WTC11 (cell line): ENCODE results near the gene CD34. TPM values are rescaled to one million over a fixed set of nuclear protein-coding genes. Genes with fewer than 3 reads are reported as not detected.

ENCODE experiments used
- ATAC-seq: fragments of 200-7000 bp; cut with Tn5 transposase; 2 replicates; pipeline ENCODE4 v1.10.0; 2021; ENCODE audit warnings: mild to moderate bottlenecking, moderate library complexity
- CTCF ChIA-PET: fragments of 300-600 bp; sonication (Branson Sonifier 250); formaldehyde crosslinking; loops from one replicate; lab custom pipeline; 2021; ENCODE audit warnings: antibody characterized with exemption; lab: Charles Lee
- POLR2A ChIA-PET: fragments of 350-600 bp; sonication (Branson Sonifier 250); formaldehyde crosslinking; loops from one replicate; lab custom pipeline; 2021; ENCODE audit warnings: antibody characterized with exemption; lab: Charles Lee
- DNase-seq: peaks from one replicate; pipeline ENCODE4 v3.0.0; 2021; ENCODE audit warnings: low spot score
- H3K27ac Mint-ChIP-seq: 2 replicates; pipeline ENCODE4 v1.8.0; 2021; ENCODE audit warnings: mixed read lengths
- H3K27me3 Mint-ChIP-seq: 2 replicates; pipeline ENCODE4 v1.8.0; 2021; ENCODE audit warnings: low read depth, mild to moderate bottlenecking, moderate library complexity, mixed read lengths
- H3K36me3 Mint-ChIP-seq: 2 replicates; pipeline ENCODE4 v1.8.0; 2021; ENCODE audit warnings: mixed read lengths
- H3K4me1 Mint-ChIP-seq: 2 replicates; pipeline ENCODE4 v1.8.0; 2022; ENCODE audit warnings: mixed read lengths
- H3K4me3 Mint-ChIP-seq: 2 replicates; pipeline ENCODE4 v1.8.0; 2021; ENCODE audit warnings: mild to moderate bottlenecking, moderate library complexity, mixed read lengths
- H3K9me3 Mint-ChIP-seq: 2 replicates; pipeline ENCODE4 v1.8.0; 2021; ENCODE audit warnings: mixed read lengths
- AFF4 ChIP-seq: sonication (generic); formaldehyde crosslinking; IDR thresholded peaks from 2 replicates; pipeline ENCODE4 v1.8.1; 2023; ENCODE audit warnings: mild to moderate bottlenecking, missing genetic modification reagents, borderline replicate concordance
- AR ChIP-seq: fragments of 250-450 bp; sonication (Bioruptor Pico); IDR thresholded peaks from 2 replicates; pipeline ENCODE4 v1.9.0; 2021; ENCODE audit warnings: mild to moderate bottlenecking
- CTCF ChIP-seq: fragments of 200-600 bp; IDR thresholded peaks from 2 replicates; pipeline ENCODE4 v1.8.0; 2022; ENCODE audit warnings: antibody characterized with exemption
- FOXP1 ChIP-seq: sonication (generic); formaldehyde crosslinking; IDR thresholded peaks from 2 replicates; pipeline ENCODE4 v1.8.0; 2022; ENCODE audit warnings: missing genetic modification reagents, mild to moderate bottlenecking, moderate library complexity, borderline replicate concordance
- GRHL2 ChIP-seq: fragments of 250-450 bp; sonication (Bioruptor Pico); IDR thresholded peaks from 2 replicates; pipeline ENCODE4 v1.8.0; 2022; ENCODE audit warnings: mild to moderate bottlenecking, moderate library complexity; ENCODE audit not compliant: insufficient replicate concordance, severe bottlenecking
- GTF2I ChIP-seq: fragments of 250-450 bp; sonication (Bioruptor Pico); conservative IDR thresholded peaks from 2 replicates; pipeline ENCODE4 v1.4.0; 2021; ENCODE audit warnings: mild to moderate bottlenecking
- NFYB ChIP-seq: sonication (generic); formaldehyde crosslinking; conservative IDR thresholded peaks from 2 replicates; pipeline ENCODE4 v1.8.0; 2022; ENCODE audit warnings: low read depth, missing genetic modification reagents
- NR3C1 ChIP-seq: sonication (generic); formaldehyde crosslinking; conservative IDR thresholded peaks from 2 replicates; pipeline ENCODE4 v1.8.1; 2023; ENCODE audit warnings: low read depth, mild to moderate bottlenecking, missing genetic modification reagents
- OVOL2 ChIP-seq: fragments of 250-450 bp; sonication (Bioruptor Pico); IDR thresholded peaks from 2 replicates; pipeline ENCODE4 v1.9.0; 2021; ENCODE audit warnings: mild to moderate bottlenecking, borderline replicate concordance
- PREB ChIP-seq: sonication (generic); formaldehyde crosslinking; IDR thresholded peaks from 2 replicates; pipeline ENCODE4 v1.8.1; 2022; ENCODE audit warnings: mild to moderate bottlenecking, missing genetic modification reagents, moderate library complexity, borderline replicate concordance
- RORB ChIP-seq: fragments of 250-450 bp; sonication (Bioruptor Pico); IDR thresholded peaks from 2 replicates; pipeline ENCODE4 v1.9.0; 2021; ENCODE audit warnings: mild to moderate bottlenecking
- TEAD4 ChIP-seq: sonication (generic); formaldehyde crosslinking; IDR thresholded peaks from 2 replicates; pipeline ENCODE4 v1.8.0; 2022; ENCODE audit warnings: mild to moderate bottlenecking, missing genetic modification reagents
- USF2 ChIP-seq: sonication (generic); formaldehyde crosslinking; IDR thresholded peaks from 2 replicates; pipeline ENCODE4 v1.8.1; 2023; ENCODE audit warnings: mild to moderate bottlenecking, missing genetic modification reagents, moderate library complexity
- ZMAT4 ChIP-seq: fragments of 250-450 bp; sonication (Bioruptor Pico); IDR thresholded peaks from 2 replicates; pipeline ENCODE4 v1.9.0; 2021; ENCODE audit warnings: mild to moderate bottlenecking
- ZNF232 ChIP-seq: sonication (generic); formaldehyde crosslinking; IDR thresholded peaks from 2 replicates; pipeline ENCODE4 v1.8.0; 2022; ENCODE audit warnings: mild to moderate bottlenecking, missing genetic modification reagents
- ZNF671 ChIP-seq: fragments of 250-450 bp; sonication (Bioruptor Pico); IDR thresholded peaks from 2 replicates; pipeline ENCODE4 v1.8.0; 2021; ENCODE audit warnings: mild to moderate bottlenecking
- ZSCAN18 ChIP-seq: fragments of 250-450 bp; sonication (Bioruptor Pico); IDR thresholded peaks from 2 replicates; pipeline ENCODE4 v2.1.2; 2022; ENCODE audit warnings: mild to moderate bottlenecking, moderate library complexity
- total RNA-seq: library from RNA; stranded (reverse); gene quantifications from 3 replicates; pipeline ENCODE4 v1.2.3, GENCODE V29; 2021

CD34 gene
- total RNA-seq, 1 experiment from 2014 or later: 0.35 TPM

- TF ChIP-seq TEAD4 (CRISPR knock-in tag): no peak
Measured at GRCh38 chr1:207950750-207951149, 39.8 kb upstream of the CD34 start (continued).

GRCh38 chr1:207949571-207950195 lies 38.8 kb upstream of the CD34 start:
- DNase-seq (no peak), ATAC-seq (no peak)
- H3K27ac Mint-ChIP-seq: no peak overlapping the region
- no peaks in the 10 kb centered on the region for H3K36me3 Mint-ChIP-seq
- no peaks in the 10 kb centered on the region for H3K9me3 Mint-ChIP-seq
- H3K4me3 Mint-ChIP-seq: no peak overlapping the region
- TF ChIP-seq AFF4 (CRISPR knock-in tag): no peak
- no peak for TF ChIP-seq ZNF232 (CRISPR knock-in tag)
- no peak for TF ChIP-seq GTF2I (CRISPR knock-in tag)
- TF ChIP-seq FOXP1 (CRISPR knock-in tag): no peak
- TF ChIP-seq AR (CRISPR knock-in tag): no peak
- TF ChIP-seq ZMAT4 (CRISPR knock-in tag): no peak
- TF ChIP-seq USF2: no peak
- TF ChIP-seq ZSCAN18: no peak
- no peak for TF ChIP-seq RORB (CRISPR knock-in tag)
- no peak for TF ChIP-seq NR3C1 (CRISPR knock-in tag)
- no peak for TF ChIP-seq GRHL2 (CRISPR knock-in tag)
- TF ChIP-seq NFYB (CRISPR knock-in tag): no peak
- TF ChIP-seq CTCF: no peak
- no peak for TF ChIP-seq OVOL2 (CRISPR knock-in tag)
- TF ChIP-seq ZNF671 (CRISPR knock-in tag): no peak
- TF ChIP-seq PREB (CRISPR knock-in tag): no peak
- H3K27me3 Mint-ChIP-seq: no peaks in the 10 kb centered on the region
- peaks cover 11% of the 10 kb centered on the region for H3K4me1 Mint-ChIP-seq
- CTCF ChIA-PET: interaction anchor here (1.5 kb wide), 1 partner anchor 14 kb away, joined by 6 read pairs; no protein-coding TSS in a partner anchor
- POLR2A ChIA-PET: interaction anchor here (0.6 kb wide), 1 partner anchor 319 kb away, joined by 3 read pairs; no protein-coding TSS in a partner anchor
